ACC112 (cell line): ENCODE results near the gene MPPED1.

Experiments used
- H2AFZ ChIP-seq: fragments of 200-600 bp; sonication (generic); one replicate; pipeline ENCODE4 v1.6.0; 2017; ENCODE audit warnings: antibody characterized with exemption, low read length; ENCODE audit not compliant: unreplicated experiment
- H3K27ac ChIP-seq: fragments of 200-600 bp; sonication (generic); 2 replicates; pipeline ENCODE4 v1.5.1; 2014; ENCODE audit warnings: low read depth, mild to moderate bottlenecking, antibody characterized with exemption, low read length, moderate library complexity
- H3K27me3 ChIP-seq: fragments of 200-600 bp; sonication (generic); 2 replicates; pipeline ENCODE4 v1.6.1; 2014; ENCODE audit warnings: mild to moderate bottlenecking, antibody characterized with exemption, low read length, moderate library complexity, mixed read lengths; ENCODE audit not compliant: insufficient read depth
- H3K36me3 ChIP-seq: fragments of 200-600 bp; sonication (generic); 2 replicates; pipeline ENCODE4 v1.6.1; 2016; ENCODE audit warnings: mild to moderate bottlenecking, antibody characterized with exemption, low read length, moderate library complexity, mixed read lengths; ENCODE audit not compliant: insufficient read depth
- H3K4me1 ChIP-seq: fragments of 200-600 bp; sonication (generic); one replicate; pipeline ENCODE4 v1.6.1; 2016; ENCODE audit warnings: low read length, mixed read lengths; ENCODE audit not compliant: insufficient read depth, unreplicated experiment, control insufficient read depth
- H3K4me3 ChIP-seq: fragments of 200-600 bp; sonication (generic); 2 replicates; pipeline ENCODE4 v1.5.1; 2014; ENCODE audit warnings: mild to moderate bottlenecking, low read depth, low read length
- H3K79me2 ChIP-seq: fragments of 200-600 bp; sonication (generic); one replicate; pipeline ENCODE4 v1.6.0; 2016; ENCODE audit warnings: low read length; ENCODE audit not compliant: control insufficient read depth, unreplicated experiment, insufficient read depth

Gene MPPED1

GRCh38 chr22:43439368-43440103, 27.7 kb downstream of the MPPED1 start:
- Histone ChIP-seq H3K36me3 (no peaks in the 10 kb centered on the region), H3K79me2 (no peaks in the 10 kb centered on the region), H3K4me1 (no peaks in the 10 kb centered on the region), H3K4me3 (no peak overlapping the region), H3K27me3 (no peaks in the 10 kb centered on the region), H2AFZ (no peak overlapping the region), H3K27ac (no peak overlapping the region)

GRCh38 chr22:43440104-43440387, 28.2 kb downstream of the MPPED1 start:
- Histone ChIP-seq H3K4me1 (no peaks in the 10 kb centered on the region), H2AFZ (no peak overlapping the region), H3K4me3 (no peak overlapping the region), H3K27me3 (no peaks in the 10 kb centered on the region), H3K79me2 (no peaks in the 10 kb centered on the region), H3K36me3 (no peaks in the 10 kb centered on the region), H3K27ac (no peak overlapping the region)

- no peaks in the 10 kb centered on the region for H3K4me1 ChIP-seq
- no peaks in the 10 kb centered on the region for H3K79me2 ChIP-seq
- H3K27me3 ChIP-seq, result no peaks in the 10 kb centered on the region
- H3K36me3 ChIP-seq, result no peaks in the 10 kb centered on the region
- no peak overlapping the region for H3K27ac ChIP-seq
- no peak overlapping the region for H3K4me3 ChIP-seq
- H2AFZ ChIP-seq, result no peak overlapping the region
These were observed 28.7 kb downstream of the MPPED1 start for GRCh38 chr22:43440556-43440955.

GRCh38 chr22:43441216-43441615, 29.4 kb downstream of the MPPED1 start:
- no peaks in the 10 kb centered on the region for H3K27me3 ChIP-seq
- no peaks in the 10 kb centered on the region for H3K4me1 ChIP-seq
- H3K4me3 ChIP-seq, result no peak overlapping the region
- H3K79me2 ChIP-seq, result no peaks in the 10 kb centered on the region
- no peak overlapping the region for H2AFZ ChIP-seq
- no peak overlapping the region for H3K27ac ChIP-seq
- H3K36me3 ChIP-seq, result no peaks in the 10 kb centered on the region

DNA sequence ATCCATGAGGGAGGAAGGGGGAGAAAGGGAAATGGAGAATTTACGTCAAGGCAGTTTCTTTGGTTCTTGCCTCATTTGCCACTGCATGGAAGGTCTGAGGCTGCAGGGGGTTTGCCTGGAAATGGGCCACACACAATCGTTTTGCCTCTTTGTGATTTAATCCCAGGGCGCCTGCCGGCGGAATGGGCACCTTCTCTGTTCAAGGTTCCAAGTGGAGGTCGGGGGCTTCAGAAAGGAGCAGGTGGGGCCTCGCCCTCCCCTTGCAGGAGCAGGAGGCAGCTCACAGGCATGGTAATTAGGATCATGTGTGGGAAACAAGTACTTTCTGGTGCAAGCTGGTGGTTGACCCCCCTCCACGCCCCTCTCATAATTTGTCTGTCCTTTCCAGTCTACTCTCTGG, 29.9 kb downstream of the MPPED1 start:
- Histone ChIP-seq H3K36me3 (no peaks in the 10 kb centered on the region), H3K4me3 (no peak overlapping the region), H3K79me2 (no peaks in the 10 kb centered on the region), H3K4me1 (no peaks in the 10 kb centered on the region), H3K27ac (no peak overlapping the region), H2AFZ (no peak overlapping the region), H3K27me3 (no peaks in the 10 kb centered on the region)

DNA sequence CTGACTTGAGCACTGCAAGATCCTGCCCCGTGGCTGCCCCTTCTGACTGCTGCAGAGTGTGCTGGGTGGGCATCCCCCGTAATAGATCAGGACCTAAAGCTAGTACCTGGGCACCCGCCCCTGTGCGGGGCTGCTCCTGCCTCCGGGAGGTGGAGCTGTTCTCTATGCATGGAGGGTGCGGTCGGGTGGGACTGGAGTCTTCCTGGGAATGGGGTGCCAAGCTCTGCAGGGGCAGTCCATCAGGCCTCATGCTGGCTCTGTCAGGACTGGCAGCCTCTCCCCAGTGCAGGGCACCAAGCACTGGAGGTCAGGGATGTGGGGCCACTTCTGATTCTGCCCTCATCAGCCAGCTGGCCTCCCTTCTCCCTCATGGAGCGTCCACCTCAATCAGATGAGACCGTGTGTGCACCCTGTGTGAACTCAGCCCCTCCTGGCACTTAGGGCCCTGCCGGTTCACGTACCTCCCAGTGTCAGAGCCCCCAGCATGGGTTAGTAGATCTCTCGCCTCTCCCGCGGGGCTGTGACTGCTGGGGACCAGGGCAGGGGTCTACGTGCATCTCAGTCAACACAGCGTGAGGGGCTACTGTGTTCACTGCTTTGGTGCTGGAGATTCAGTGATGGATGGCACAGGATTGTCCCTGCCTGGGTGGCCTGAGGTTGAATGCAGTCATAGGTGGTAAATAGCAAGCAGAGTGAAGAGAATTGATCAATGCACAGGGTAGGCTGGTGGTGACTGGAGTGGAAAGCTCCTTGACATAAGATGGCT, 30.8 kb downstream of the MPPED1 start:
- Histone ChIP-seq H3K4me3 (no peak overlapping the region), H3K36me3 (no peaks in the 10 kb centered on the region), H3K27me3 (no peaks in the 10 kb centered on the region), H2AFZ (no peak overlapping the region), H3K79me2 (no peaks in the 10 kb centered on the region), H3K27ac (no peak overlapping the region), H3K4me1 (no peaks in the 10 kb centered on the region)

DNA sequence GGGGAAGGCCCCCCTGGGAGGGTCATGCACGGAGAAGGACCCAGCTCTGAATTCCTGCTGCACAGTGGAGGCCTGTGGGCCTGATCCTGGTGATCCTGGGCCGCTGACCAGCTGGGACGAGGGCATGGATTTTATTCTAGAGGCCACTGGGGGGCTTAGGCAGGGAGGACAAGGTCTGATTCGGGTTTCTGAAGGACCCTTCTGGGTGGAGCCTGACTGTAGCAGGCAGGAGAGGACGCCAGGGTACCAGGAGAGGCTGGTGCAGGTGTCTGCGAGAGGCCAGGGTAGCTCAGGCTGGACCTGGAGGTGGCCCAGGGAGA, 31.3 kb downstream of the MPPED1 start:
- no peaks in the 10 kb centered on the region for H3K4me1 ChIP-seq

DNA sequence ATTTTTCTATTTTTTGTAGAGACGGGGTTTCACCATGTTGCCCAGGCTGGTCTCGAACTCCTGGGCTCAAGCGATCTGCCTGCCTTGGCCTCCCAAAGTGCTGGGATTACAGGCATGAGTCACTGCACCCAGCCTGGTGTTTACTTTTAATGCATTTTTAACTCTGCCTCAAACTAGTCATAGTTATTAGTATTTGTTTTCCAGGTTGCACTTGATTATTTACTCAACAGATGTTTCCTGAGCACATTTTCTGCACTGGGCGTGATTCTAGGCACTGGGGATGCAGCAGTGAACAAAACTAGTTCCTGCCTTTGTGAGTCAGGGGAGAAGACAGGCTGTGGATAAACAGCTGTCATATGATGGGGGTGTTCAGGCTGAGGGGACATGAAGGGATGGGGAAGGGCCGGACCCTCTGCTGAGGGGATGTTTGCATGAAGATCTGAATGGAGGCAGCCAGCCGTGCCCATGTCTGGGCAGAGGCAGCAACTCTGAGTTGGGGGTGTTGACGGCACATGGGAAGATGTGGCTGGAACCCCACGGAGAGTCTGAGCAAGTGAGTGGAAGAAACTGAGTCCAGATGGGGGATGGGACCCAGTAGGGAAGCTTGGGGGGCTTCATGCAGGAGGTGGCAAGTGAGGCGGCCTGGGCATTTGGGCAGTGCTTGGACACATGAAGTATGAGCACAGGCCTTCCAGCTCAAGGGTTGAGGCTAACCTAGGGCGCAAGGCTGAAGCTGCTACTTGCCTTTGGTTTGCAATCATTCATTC, 34.4 kb downstream of the MPPED1 start:
- H2AFZ ChIP-seq, result no peak overlapping the region
- no peaks in the 10 kb centered on the region for H3K27me3 ChIP-seq
- H3K4me3 ChIP-seq, result no peak overlapping the region
- no peaks in the 10 kb centered on the region for H3K4me1 ChIP-seq
- no peaks in the 10 kb centered on the region for H3K79me2 ChIP-seq
- no peak overlapping the region for H3K27ac ChIP-seq
- H3K36me3 ChIP-seq, result no peaks in the 10 kb centered on the region

More for the DNA sequence above, 31.3 kb downstream of the MPPED1 start:
- Histone ChIP-seq H3K36me3 (no peaks in the 10 kb centered on the region), H3K27me3 (no peaks in the 10 kb centered on the region), H3K27ac (no peak overlapping the region), H2AFZ (no peak overlapping the region), H3K79me2 (no peaks in the 10 kb centered on the region), H3K4me3 (no peak overlapping the region)

- no peak overlapping the region for H2AFZ ChIP-seq
These were observed 35.1 kb downstream of the MPPED1 start for GRCh38 chr22:43446916-43447315.

GRCh38 chr22:43447380-43447779, 35.6 kb downstream of the MPPED1 start:
- H3K27ac ChIP-seq, result no peak overlapping the region
- no peaks in the 10 kb centered on the region for H3K79me2 ChIP-seq

More at GRCh38 chr22:43446916-43447315, 35.1 kb downstream of the MPPED1 start:
- H3K27me3 ChIP-seq, result no peaks in the 10 kb centered on the region
- no peak overlapping the region for H3K4me3 ChIP-seq
- H3K4me1 ChIP-seq, result no peaks in the 10 kb centered on the region
- H3K79me2 ChIP-seq, result no peaks in the 10 kb centered on the region
- H3K36me3 ChIP-seq, result no peaks in the 10 kb centered on the region
- H3K27ac ChIP-seq, result no peak overlapping the region

More at GRCh38 chr22:43447380-43447779, 35.6 kb downstream of the MPPED1 start:
- Histone ChIP-seq H3K4me1 (no peaks in the 10 kb centered on the region), H2AFZ (no peak overlapping the region), H3K4me3 (no peak overlapping the region), H3K27me3 (no peaks in the 10 kb centered on the region), H3K36me3 (no peaks in the 10 kb centered on the region)
